AG09309 (cell line): Measurements from ENCODE around the gene TMTC2.
"Not testable (repeated sequence)": the region's sequence is repeated elsewhere in the genome, so short reads cannot be mapped to it uniquely, and the experiment has no call there.

ENCODE experiments used
- DNase-seq: peaks from one replicate; pipeline ENCODE4 v3.0.0-alpha.2; 2010; ENCODE audit warnings: low read depth
- H3K4me3 ChIP-seq: 2 replicates; pipeline ENCODE4 v1.5.1; 2011; ENCODE audit warnings: mild to moderate bottlenecking, low read depth, low read length, moderate library complexity; ENCODE audit not compliant: control insufficient read depth
- CTCF ChIP-seq: IDR thresholded peaks from 2 replicates; pipeline ENCODE4 v1.5.1; 2011; ENCODE audit warnings: mild to moderate bottlenecking, low read depth, low read length, inconsistent platforms; ENCODE audit not compliant: insufficient read depth, control insufficient read depth; ENCODE audit errors: missing control alignments

TMTC2 gene

GRCh38 chr12:83110424-83110823 is 423.7 kb downstream of the TMTC2 start:
- no peak for TF ChIP-seq CTCF
- no peak overlapping the region for H3K4me3 ChIP-seq
- no peak for DNase-seq

- no peak overlapping the region for H3K4me3 ChIP-seq
Measured at GRCh38 chr12:83113945-83114344, 427.2 kb downstream of the TMTC2 start.

GRCh38 chr12:83114966-83115365 is 428.3 kb downstream of the TMTC2 start:
- DNase-seq, result no peak
- no peak overlapping the region for H3K4me3 ChIP-seq
- no peak for TF ChIP-seq CTCF

More at GRCh38 chr12:83113945-83114344, 427.2 kb downstream of the TMTC2 start:
- TF ChIP-seq CTCF, result no peak
- no peak for DNase-seq

GRCh38 chr12:83117926-83118325 is 431.2 kb downstream of the TMTC2 start:
- not testable (repeated sequence) for DNase-seq

GRCh38 chr12:83121897-83122622 is 435.4 kb downstream of the TMTC2 start:
- peak overlapping the region; percentile 28 for H3K4me3 ChIP-seq
- no peak for DNase-seq
- no peak for TF ChIP-seq CTCF

More at GRCh38 chr12:83117926-83118325, 431.2 kb downstream of the TMTC2 start:
- H3K4me3 ChIP-seq, result not testable (repeated sequence)

GRCh38 chr12:83122623-83122934 is 435.9 kb downstream of the TMTC2 start:
- peak overlapping the region; percentile 28 for H3K4me3 ChIP-seq
- TF ChIP-seq CTCF, result no peak
- no peak for DNase-seq

GRCh38 chr12:83123039-83123438 is 436.3 kb downstream of the TMTC2 start:
- TF ChIP-seq CTCF, result no peak
- H3K4me3 ChIP-seq, result peak overlapping the region; percentile 3; the same call in 1 of the 2 replicates
- DNase-seq, result no peak
